ENCODE data around the gene TSPAN18.

Gene TSPAN18

GRCh38 chr11:44840085-44840478, 113.3 kb downstream of the TSPAN18 start:
- Histone ChIP-seq H3K36me3 (ENCODE audit: control insufficient read depth, low read length) (no peaks in the 10 kb centered on the region), H4K20me1 (ENCODE audit: control insufficient read depth, insufficient read depth, low read depth, low read length) (no peaks in the 10 kb centered on the region), H3K9me3 (ENCODE audit: control insufficient read depth, insufficient read depth, low read length) (no peaks in the 10 kb centered on the region), H3K27me3 (ENCODE audit: control insufficient read depth, low read length) (peaks cover 13% of the 10 kb centered on the region; the same call in 1 of the 2 replicates), H3K4me3 (ENCODE audit: low read length) (no peak overlapping the region), H3K27ac (ENCODE audit: low read depth, low read length) (no peak overlapping the region), H3K79me2 (ENCODE audit: control insufficient read depth, low read length) (no peaks in the 10 kb centered on the region), H3K4me1 (ENCODE audit: control insufficient read depth, low read length) (no peaks in the 10 kb centered on the region), H3K4me2 (ENCODE audit: low read length) (no peak overlapping the region), H3F3A (ENCODE audit: control insufficient read depth, insufficient read depth) (no peaks in the 10 kb centered on the region), H3K9me2 (replicated peaks; ENCODE audit: control insufficient read depth, low read length) (no peaks in the 10 kb centered on the region)
- TF ChIP-seq EZH2phosphoT487 (IDR thresholded peaks at IDR 0.05; ENCODE audit: borderline replicate concordance, low read length) (no peak), CTCF (IDR thresholded peaks at IDR 0.05; ENCODE audit: low read depth, low read length, poor library complexity, severe bottlenecking) (no peak)

- H3K79me2 ChIP-seq (ENCODE audit: control insufficient read depth, low read length) = no peaks in the 10 kb centered on the region
- H3K4me1 ChIP-seq (ENCODE audit: control insufficient read depth, low read length) = no peaks in the 10 kb centered on the region
- no peak overlapping the region for H3K27ac ChIP-seq (ENCODE audit: low read depth, low read length)
- no peaks in the 10 kb centered on the region for H3F3A ChIP-seq (ENCODE audit: control insufficient read depth, insufficient read depth)
- no peaks in the 10 kb centered on the region for H3K9me2 ChIP-seq (replicated peaks; ENCODE audit: control insufficient read depth, low read length)
- H4K20me1 ChIP-seq (ENCODE audit: control insufficient read depth, insufficient read depth, low read depth, low read length) = no peaks in the 10 kb centered on the region
- no peak overlapping the region for H3K4me2 ChIP-seq (ENCODE audit: low read length)
- H3K9me3 ChIP-seq (ENCODE audit: control insufficient read depth, insufficient read depth, low read length) = no peaks in the 10 kb centered on the region
- no peak overlapping the region for H3K4me3 ChIP-seq (ENCODE audit: low read length)
- no peaks in the 10 kb centered on the region for H3K36me3 ChIP-seq (ENCODE audit: control insufficient read depth, low read length)
- H3K27me3 ChIP-seq (ENCODE audit: control insufficient read depth, low read length) = peaks cover 13% of the 10 kb centered on the region; the same call in 1 of the 2 replicates
- TF ChIP-seq CTCF (IDR thresholded peaks at IDR 0.05; ENCODE audit: low read depth, low read length, poor library complexity, severe bottlenecking) (no peak), EZH2phosphoT487 (IDR thresholded peaks at IDR 0.05; ENCODE audit: borderline replicate concordance, low read length) (no peak)
These were observed 113.9 kb downstream of the TSPAN18 start for GRCh38 chr11:44840521-44841251.

DNA sequence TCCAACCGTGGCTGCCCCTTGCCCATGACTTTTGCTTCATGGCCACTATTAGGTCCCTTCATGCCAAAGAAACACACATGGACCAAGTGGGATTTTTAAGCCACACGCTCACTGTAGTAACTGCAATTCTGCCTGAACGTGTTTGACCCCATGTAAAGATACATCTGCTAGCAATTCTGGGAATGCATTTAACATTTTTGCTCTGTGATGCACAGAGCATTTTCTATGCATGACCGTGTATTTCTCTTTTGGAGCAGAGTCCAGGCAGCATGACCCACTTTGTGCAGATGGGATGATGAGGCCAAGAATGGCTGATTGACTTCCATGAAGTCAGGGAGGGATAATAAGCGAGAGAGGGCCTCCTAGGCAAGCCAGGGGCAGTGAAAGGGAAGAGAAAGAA, 115.5 kb downstream of the TSPAN18 start:
- no peaks in the 10 kb centered on the region for H4K20me1 ChIP-seq (ENCODE audit: control insufficient read depth, insufficient read depth, low read depth, low read length)
- no peaks in the 10 kb centered on the region for H3K79me2 ChIP-seq (ENCODE audit: control insufficient read depth, low read length)
- TF ChIP-seq EZH2phosphoT487 (IDR thresholded peaks at IDR 0.05; ENCODE audit: borderline replicate concordance, low read length) = no peak
- TF ChIP-seq CTCF (IDR thresholded peaks at IDR 0.05; ENCODE audit: low read depth, low read length, poor library complexity, severe bottlenecking) = no peak
- peaks cover 8% of the 10 kb centered on the region; the same call in 1 of the 2 replicates for H3K27me3 ChIP-seq (ENCODE audit: control insufficient read depth, low read length)
- H3K4me3 ChIP-seq (ENCODE audit: low read length) = no peak overlapping the region
- no peaks in the 10 kb centered on the region for H3K36me3 ChIP-seq (ENCODE audit: control insufficient read depth, low read length)
- H3K9me3 ChIP-seq (ENCODE audit: control insufficient read depth, insufficient read depth, low read length) = peaks cover under 1% of the 10 kb centered on the region; the same call in 1 of the 2 replicates
- H3K27ac ChIP-seq (ENCODE audit: low read depth, low read length) = no peak overlapping the region
- H3K4me2 ChIP-seq (ENCODE audit: low read length) = no peak overlapping the region
- H3F3A ChIP-seq (ENCODE audit: control insufficient read depth, insufficient read depth) = no peaks in the 10 kb centered on the region
- H3K9me2 ChIP-seq (replicated peaks; ENCODE audit: control insufficient read depth, low read length) = no peaks in the 10 kb centered on the region
- no peaks in the 10 kb centered on the region for H3K4me1 ChIP-seq (ENCODE audit: control insufficient read depth, low read length)

Data from DOHH2 (cell line).